Mesodermal cell (in vitro differentiated cells): ENCODE measurements around the gene TMEM255B.
"Not testable (repeated sequence)": the region's sequence is repeated elsewhere in the genome, so short reads cannot be mapped to it uniquely, and the experiment has no call there.

Experiments
- H3K27ac ChIP-seq: 2 replicates; pipeline ENCODE4 v1.7.0; 2013; ENCODE audit warnings: mild to moderate bottlenecking, low read depth, low read length, moderate library complexity; ENCODE audit not compliant: severe bottlenecking
- H3K36me3 ChIP-seq: 2 replicates; pipeline ENCODE4 v1.7.1; 2013; ENCODE audit warnings: mild to moderate bottlenecking, low read length, moderate library complexity; ENCODE audit not compliant: control insufficient read depth, insufficient read depth
- H3K4me1 ChIP-seq: one replicate; pipeline ENCODE4 v1.7.1; 2013; ENCODE audit warnings: mild to moderate bottlenecking, low read length; ENCODE audit not compliant: insufficient read depth, control insufficient read depth, poor library complexity, severe bottlenecking
- H3K4me3 ChIP-seq: 2 replicates; pipeline ENCODE4 v1.7.0; 2013; ENCODE audit warnings: low read length, control low read depth, mild to moderate bottlenecking; ENCODE audit not compliant: insufficient read depth, poor library complexity, severe bottlenecking; ENCODE audit errors: extremely low read depth
- H3K9me3 ChIP-seq: 2 replicates; pipeline ENCODE4 v1.7.1; 2013; ENCODE audit warnings: mild to moderate bottlenecking, low read length, moderate library complexity; ENCODE audit not compliant: control insufficient read depth
- WGBS, 2 experiments: methylation state at CpG; one replicate each; pipeline ENCODE4 v1.1.5; 2013; ENCODE audit warnings: missing lambda C conversion rate in 2 of 2; ENCODE audit not compliant: insufficient coverage in 2 of 2; 5-methylcytosine and 5-hydroxymethylcytosine counted together

Gene TMEM255B

DNA sequence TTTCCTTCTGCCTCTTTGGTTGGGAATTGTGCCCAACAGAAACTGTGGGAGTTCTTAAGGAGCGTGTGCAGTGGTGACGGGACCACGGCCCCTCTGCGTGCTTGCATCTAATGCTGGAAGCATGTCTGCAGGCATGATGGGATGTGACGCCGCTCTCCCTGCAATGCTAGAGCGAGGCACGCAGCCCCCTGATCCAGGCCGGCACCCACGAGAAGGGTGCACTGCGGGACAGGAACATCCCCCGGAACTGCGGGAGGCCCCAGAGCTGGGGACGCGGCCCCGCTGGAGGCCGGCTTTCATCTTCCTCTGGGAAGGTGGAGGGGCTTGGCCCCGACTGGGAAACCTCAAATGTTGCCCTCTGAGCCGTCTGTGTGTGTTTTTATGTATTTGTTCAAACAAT, 32.7 kb downstream of the TMEM255B start:
- Histone ChIP-seq H3K36me3 (no peaks in the 10 kb centered on the region), H3K27ac (no peak overlapping the region), H3K4me1 (no peaks in the 10 kb centered on the region), H3K4me3 (no peak overlapping the region), H3K9me3 (no peaks in the 10 kb centered on the region)
- WGBS, 2 experiments, result 91 to 93% methylated on average over 13 to 17 of the region's 19 CpGs

DNA sequence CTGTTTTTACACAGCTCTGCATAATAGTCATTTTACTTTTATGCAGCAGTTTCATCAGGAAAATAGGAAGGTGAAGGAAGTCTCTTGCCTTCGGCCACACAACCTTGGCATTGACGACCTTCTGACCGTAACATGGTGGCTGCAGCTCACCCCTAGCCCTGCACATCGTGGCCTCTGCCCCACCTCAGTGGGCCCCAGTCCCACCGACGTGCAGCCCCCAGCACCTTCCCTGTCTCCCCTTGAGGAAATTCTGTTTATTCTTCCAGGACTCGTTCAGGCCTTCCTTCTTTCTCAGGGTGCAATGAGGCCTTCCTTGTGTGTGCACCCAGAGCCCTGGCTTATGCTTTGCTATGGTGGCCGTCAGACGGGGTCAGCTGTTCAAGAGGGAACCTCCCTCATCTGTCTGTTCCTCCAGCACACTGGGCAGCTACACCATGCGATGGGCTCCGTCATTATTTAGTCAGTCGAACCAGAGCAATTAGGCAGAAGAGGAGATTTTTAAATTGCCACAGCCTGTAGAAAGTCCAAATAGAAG, 33.3 kb downstream of the TMEM255B start:
- Histone ChIP-seq H3K36me3 (no peaks in the 10 kb centered on the region), H3K4me3 (no peak overlapping the region), H3K9me3 (no peaks in the 10 kb centered on the region), H3K4me1 (no peaks in the 10 kb centered on the region), H3K27ac (no peak overlapping the region)
- 82 to 84% methylated on average over 5 to 11 of the region's 12 CpGs for WGBS, 2 experiments

DNA sequence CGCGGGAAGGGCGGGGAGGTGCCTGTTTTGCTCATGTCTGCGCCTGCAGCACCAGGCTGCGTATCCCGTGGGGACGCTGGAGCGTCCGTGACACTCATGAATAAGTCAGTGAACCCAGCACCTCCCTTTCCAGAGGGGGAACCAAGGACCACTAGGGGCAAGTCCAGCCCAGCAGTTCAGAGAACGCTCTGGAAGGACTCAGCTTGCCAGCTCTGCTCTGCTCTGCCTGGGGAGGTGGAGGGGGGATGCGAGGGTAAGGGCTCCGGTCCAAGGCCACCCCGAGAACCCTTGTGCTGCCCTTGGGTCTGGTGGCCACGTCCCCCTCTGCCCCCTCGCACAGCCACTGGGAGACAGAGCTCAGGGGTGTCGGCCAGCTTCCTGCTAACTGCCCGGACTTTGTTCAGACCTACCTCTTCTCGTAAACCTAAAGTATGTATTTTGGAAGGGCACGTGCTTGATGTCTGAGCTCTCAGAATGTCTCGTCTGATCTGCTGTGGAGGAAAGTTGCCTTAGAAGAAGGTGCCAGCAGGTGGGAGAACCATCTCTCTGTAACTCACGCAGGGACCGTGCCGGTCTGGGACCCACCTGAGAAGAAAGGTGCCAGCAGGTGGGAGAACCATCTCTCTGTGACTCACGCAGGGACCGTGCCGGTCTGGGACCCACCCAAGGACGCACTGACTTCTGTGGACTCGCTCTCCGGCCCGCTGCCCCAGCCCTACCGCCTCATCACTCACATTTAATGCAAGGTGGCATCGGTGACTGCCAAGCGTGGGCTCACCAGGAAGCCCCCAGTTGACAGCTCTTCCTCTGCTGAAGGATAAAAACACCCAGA, 34.1 kb downstream of the TMEM255B start:
- Histone ChIP-seq H3K36me3 (no peaks in the 10 kb centered on the region), H3K27ac (no peak overlapping the region), H3K9me3 (no peaks in the 10 kb centered on the region), H3K4me1 (no peaks in the 10 kb centered on the region), H3K4me3 (no peak overlapping the region)
- 87 to 91% methylated on average over 32 of the region's 33 CpGs for WGBS, 2 experiments

DNA sequence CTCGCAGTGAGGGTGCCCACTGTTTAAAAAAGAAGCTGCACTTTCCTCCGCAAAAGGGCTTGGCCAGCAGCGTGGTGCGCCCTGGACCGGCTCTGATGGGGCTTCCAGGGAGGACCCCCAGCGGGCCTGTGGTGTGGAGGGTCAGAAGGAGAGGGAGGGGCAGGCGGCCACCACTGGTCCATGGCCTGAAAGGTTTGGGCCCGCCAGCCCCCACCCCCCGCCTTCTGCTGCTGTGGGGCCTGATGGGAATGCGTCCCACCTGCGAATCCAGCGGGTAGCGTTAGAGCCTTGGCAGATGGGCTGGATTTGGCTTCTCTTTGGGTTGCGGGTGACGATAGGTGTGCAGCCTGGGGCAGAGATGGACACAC, 34.7 kb downstream of the TMEM255B start:
- Histone ChIP-seq H3K27ac (no peak overlapping the region), H3K4me1 (no peaks in the 10 kb centered on the region), H3K4me3 (no peak overlapping the region), H3K36me3 (no peaks in the 10 kb centered on the region), H3K9me3 (no peaks in the 10 kb centered on the region)
- WGBS, 2 experiments, result 92 to 94% methylated on average over 12 to 14 of the region's 15 CpGs

DNA sequence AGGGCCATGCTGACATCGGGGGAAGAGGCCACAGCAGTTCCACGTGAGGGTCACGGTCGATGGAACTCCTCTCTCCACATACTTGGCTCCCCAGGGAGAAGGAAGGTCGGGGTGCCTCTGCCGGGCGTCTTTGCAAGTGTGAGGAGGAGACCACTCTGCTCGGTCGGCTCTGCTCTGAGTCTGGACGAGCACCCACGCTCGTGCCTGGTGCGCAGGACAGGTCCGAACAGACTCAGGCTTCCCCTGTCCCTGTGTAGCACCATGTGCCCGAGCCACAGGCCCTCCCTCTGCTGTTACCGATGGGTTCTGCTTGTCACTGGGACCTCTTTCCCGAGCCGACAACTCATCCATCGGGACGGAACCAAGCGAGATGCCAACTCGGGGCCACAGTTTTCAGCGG, 35.1 kb downstream of the TMEM255B start:
- 90 to 94% methylated on average over 16 to 23 of the region's 23 CpGs for WGBS, 2 experiments
- no peaks in the 10 kb centered on the region for H3K9me3 ChIP-seq
- no peaks in the 10 kb centered on the region for H3K36me3 ChIP-seq

DNA sequence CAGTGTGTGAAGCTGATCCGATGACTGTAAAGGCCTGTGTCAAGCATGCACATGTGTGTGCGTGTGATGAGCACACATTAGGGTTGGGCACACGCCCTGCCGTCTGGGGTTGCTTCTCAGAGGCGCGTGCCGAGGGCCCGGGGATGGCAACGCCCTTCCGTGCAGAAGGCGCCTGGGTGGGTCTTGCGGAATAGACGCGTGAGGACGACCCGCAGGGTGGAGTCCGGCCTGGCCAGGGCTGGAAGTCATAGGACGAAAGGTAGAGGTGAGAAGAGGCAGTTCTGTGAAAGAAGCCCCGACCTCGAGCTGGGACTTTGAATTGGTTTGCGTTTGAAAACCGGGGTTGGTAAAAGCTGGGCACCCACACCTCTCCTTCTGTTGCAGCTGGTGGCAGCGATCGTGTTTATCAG, 35.7 kb downstream of the TMEM255B start:
- 89 to 91% methylated on average over 24 of the region's 24 CpGs for WGBS, 2 experiments

More for the DNA sequence above, 35.1 kb downstream of the TMEM255B start:
- no peaks in the 10 kb centered on the region for H3K4me1 ChIP-seq
- H3K4me3 ChIP-seq, result no peak overlapping the region
- no peak overlapping the region for H3K27ac ChIP-seq

DNA sequence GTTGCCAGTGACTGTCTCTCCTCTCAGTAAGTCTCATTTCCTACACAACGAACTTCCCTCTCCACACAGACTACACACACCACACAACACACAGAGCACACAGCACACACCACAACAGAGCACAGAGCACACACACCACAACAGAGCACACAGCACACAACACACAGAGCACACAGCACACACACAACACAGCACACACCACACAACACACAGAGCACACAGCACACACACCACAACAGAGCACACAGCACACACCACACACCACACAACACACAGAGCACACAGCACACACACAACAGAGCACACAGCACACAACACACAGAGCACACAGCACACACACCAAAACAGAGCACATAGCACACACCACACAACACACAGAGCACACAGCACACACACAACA, 36.3 kb downstream of the TMEM255B start:
- WGBS, 2 experiments, result 67 to 71% methylated on average over 1 of the region's 1 CpG
- not testable (repeated sequence) for H3K9me3 ChIP-seq, H3K36me3 ChIP-seq, H3K27ac ChIP-seq, H3K4me1 ChIP-seq, H3K4me3 ChIP-seq

More for the DNA sequence above, 35.7 kb downstream of the TMEM255B start:
- Histone ChIP-seq H3K27ac (no peak overlapping the region), H3K4me3 (no peak overlapping the region), H3K9me3 (no peaks in the 10 kb centered on the region), H3K36me3 (no peaks in the 10 kb centered on the region), H3K4me1 (no peaks in the 10 kb centered on the region)

DNA sequence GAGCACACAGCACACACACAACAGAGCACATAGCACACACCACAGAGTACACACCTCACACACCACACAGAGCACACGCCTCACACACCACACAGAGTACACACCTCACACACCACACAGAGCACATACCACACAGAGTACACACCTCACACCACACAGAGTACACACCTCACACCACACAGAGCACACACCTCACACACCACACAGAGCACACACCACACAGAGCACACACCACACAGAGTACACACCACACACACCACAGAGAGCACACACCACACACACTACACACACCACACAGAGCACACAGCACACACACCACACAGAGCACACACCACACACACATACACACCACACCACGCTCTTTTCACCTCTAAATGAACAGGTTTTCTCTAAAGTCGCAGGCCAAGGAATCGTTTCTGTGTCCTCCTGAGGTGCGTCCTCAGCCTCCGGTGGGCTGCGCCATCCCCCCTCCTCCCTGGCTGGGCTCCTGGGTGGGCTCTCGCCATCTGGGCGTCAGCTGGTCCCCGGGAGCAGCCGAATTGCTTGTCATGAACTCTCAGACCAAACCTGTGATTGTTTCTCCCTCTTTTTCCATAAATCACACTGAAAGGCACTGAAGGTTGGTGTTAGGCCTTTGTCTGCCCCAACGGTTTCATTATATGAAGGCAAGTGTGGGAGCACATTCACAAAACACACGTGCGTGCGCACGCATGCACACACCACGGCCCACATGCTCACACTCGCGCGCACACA, 37.4 kb downstream of the TMEM255B start:
- H3K9me3 ChIP-seq, result no peaks in the 10 kb centered on the region
- H3K36me3 ChIP-seq, result no peaks in the 10 kb centered on the region
- WGBS, 2 experiments, result 88 to 93% methylated on average over 16 of the region's 20 CpGs
- H3K27ac ChIP-seq, result no peak overlapping the region
- no peaks in the 10 kb centered on the region for H3K4me1 ChIP-seq
- no peak overlapping the region for H3K4me3 ChIP-seq

DNA sequence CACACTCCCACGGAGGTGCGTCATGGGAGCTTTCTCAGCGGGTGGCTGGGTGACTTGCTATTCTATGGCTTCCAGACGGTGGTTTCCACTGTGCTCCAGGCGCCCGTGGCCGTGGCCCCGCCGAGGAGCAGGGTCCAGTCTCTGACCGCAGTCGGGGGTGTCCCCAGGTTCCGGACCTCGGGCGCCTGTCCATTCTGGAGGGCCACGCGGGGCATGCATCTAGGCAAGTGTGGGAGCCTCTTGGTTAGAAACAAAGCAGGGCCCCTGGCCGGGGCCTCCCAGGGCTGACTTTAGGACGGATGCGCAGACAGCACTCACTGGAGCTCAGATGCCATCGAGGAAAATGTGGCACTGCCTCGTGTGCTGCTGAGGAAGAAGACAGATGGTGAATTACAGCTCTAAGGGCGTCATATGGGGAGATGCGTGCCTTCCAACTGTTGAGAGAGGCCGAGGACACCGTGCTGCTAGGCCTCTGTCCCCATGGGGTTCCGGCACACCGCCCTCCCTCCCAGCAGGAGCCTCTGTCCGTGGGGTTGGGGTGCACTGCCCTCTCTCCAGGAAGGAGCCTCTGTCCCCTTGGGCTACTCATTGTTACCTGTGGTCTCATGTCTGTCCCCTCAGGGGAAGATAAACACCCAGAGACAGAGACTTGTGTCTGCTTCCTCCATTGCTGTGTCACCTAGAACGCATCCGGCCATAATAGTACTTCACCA, 38.1 kb downstream of the TMEM255B start:
- Histone ChIP-seq H3K27ac (no peak overlapping the region), H3K4me3 (no peak overlapping the region)
- 90 to 92% methylated on average over 29 to 30 of the region's 30 CpGs for WGBS, 2 experiments

DNA sequence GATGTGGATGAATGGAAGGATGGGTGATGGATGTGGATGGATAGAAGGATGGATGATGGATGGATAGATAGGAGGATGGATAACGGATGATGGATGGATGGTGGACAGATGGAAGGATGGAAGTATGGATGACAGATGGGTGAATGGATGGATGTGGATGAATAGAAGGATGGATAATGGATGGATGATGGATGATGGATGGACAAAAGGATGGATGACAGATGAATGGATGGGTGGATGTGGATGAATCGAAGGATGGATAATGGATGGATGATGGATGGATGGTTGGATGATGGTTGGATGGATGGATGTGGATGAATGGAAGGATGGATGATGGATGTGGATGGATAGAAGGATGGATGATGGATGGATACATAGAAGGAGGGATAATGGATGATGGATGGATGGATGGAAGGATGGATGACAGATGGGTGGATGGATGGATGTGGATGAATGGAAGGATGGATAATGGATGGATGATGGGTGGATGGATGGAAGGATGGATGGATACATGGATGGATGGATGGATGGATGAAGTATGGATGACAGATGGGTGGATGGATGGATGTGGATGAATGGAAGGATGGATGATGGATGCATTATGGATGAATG, 39.3 kb downstream of the TMEM255B start:
- whole genome bisulfite sequencing, 2 experiments, result 76 to 83% methylated on average over 2 of the region's 2 CpGs
- no peak overlapping the region for H3K4me3 ChIP-seq
- H3K36me3 ChIP-seq, result no peaks in the 10 kb centered on the region

More for the DNA sequence above, 38.1 kb downstream of the TMEM255B start:
- no peaks in the 10 kb centered on the region for H3K36me3 ChIP-seq
- H3K4me1 ChIP-seq, result no peaks in the 10 kb centered on the region
- no peaks in the 10 kb centered on the region for H3K9me3 ChIP-seq

More for the DNA sequence above, 39.3 kb downstream of the TMEM255B start:
- Histone ChIP-seq H3K9me3 (no peaks in the 10 kb centered on the region), H3K27ac (no peak overlapping the region), H3K4me1 (no peaks in the 10 kb centered on the region)
